PC-3 (cell line): ENCODE measurements around the gene TOMM40. TPM values are rescaled to one million over a fixed set of nuclear protein-coding genes. Genes with fewer than 3 reads are reported as not detected.

Source experiments
- ATAC-seq: fragments of 200-7000 bp; cut with Tn5 transposase; 2 replicates; pipeline ENCODE4 v1.9.1; 2020; ENCODE audit warnings: mild to moderate bottlenecking, moderate library complexity
- BruUV-seq: library from RNA; stranded (reverse); fragments of 400-500 nt; replicated peaks from 2 replicates; lab custom pipeline; 2021; lab: Mats Ljungman, UMichigan
- CTCF ChIA-PET: fragments of 300-600 bp; sonication (Branson Sonifier 250); formaldehyde crosslinking; loops from one replicate; lab custom pipeline; 2022; ENCODE audit warnings: antibody characterized with exemption; lab: Charles Lee
- POLR2A ChIA-PET: fragments of 300-600 bp; sonication (Branson Sonifier 250); formaldehyde crosslinking; loops from one replicate; lab custom pipeline; 2022; ENCODE audit warnings: antibody characterized with exemption; ENCODE audit not compliant: unreplicated experiment; lab: Charles Lee
- DNase-seq: peaks from one replicate; pipeline ENCODE4 v3.0.0-alpha.2; 2015
- H2AFZ ChIP-seq: fragments of 300-600 bp; sonication (generic); 2 replicates; pipeline ENCODE4 v1.6.0; 2016; ENCODE audit warnings: antibody characterized with exemption, low read length
- H3F3A ChIP-seq: fragments of 300-600 bp; sonication (generic); one replicate; pipeline ENCODE4 v1.6.0; 2017; ENCODE audit warnings: antibody characterized with exemption, low read length, control low read depth, mild to moderate bottlenecking; ENCODE audit not compliant: unreplicated experiment
- H3K27ac ChIP-seq: fragments of 300-600 bp; sonication (generic); 2 replicates; pipeline ENCODE4 v1.5.1; 2016; ENCODE audit warnings: mild to moderate bottlenecking, low read length
- H3K27me3 ChIP-seq: fragments of 300-600 bp; sonication (generic); 2 replicates; pipeline ENCODE4 v1.6.1; 2016; ENCODE audit warnings: low read length, mixed read lengths
- H3K36me3 ChIP-seq: fragments of 300-600 bp; sonication (generic); 2 replicates; pipeline ENCODE4 v1.6.1; 2016; ENCODE audit warnings: low read depth, mixed run types, low read length, mixed read lengths
- H3K4me1 ChIP-seq: fragments of 300-600 bp; sonication (generic); 2 replicates; pipeline ENCODE4 v1.5.1; 2016; ENCODE audit warnings: low read length; ENCODE audit not compliant: insufficient read depth
- H3K4me2 ChIP-seq: fragments of 300-600 bp; sonication (generic); 2 replicates; pipeline ENCODE4 v1.6.0; 2016; ENCODE audit warnings: low read length
- H3K4me3 ChIP-seq: fragments of 300-600 bp; sonication (generic); 2 replicates; pipeline ENCODE4 v1.5.1; 2016; ENCODE audit warnings: mild to moderate bottlenecking, low read length, mixed read lengths
- H3K79me2 ChIP-seq: fragments of 300-600 bp; sonication (generic); 2 replicates; pipeline ENCODE4 v1.6.1; 2017; ENCODE audit warnings: low read length, mixed read lengths
- H3K9ac ChIP-seq: fragments of 300-600 bp; sonication (generic); 2 replicates; pipeline ENCODE4 v1.6.0; 2016; ENCODE audit warnings: mild to moderate bottlenecking, low read length
- H3K9me2 ChIP-seq: fragments of 300-600 bp; sonication (generic); replicated peaks from 2 replicates; pipeline ENCODE4 v1.6.1; 2016; ENCODE audit warnings: mixed run types, low read length, mixed read lengths
- H3K9me3 ChIP-seq: fragments of 300-600 bp; sonication (generic); 2 replicates; pipeline ENCODE4 v1.6.1; 2016; ENCODE audit warnings: low read length, mixed read lengths
- H4K20me1 ChIP-seq: fragments of 300-600 bp; sonication (generic); 2 replicates; pipeline ENCODE4 v1.6.1; 2016; ENCODE audit warnings: low read length, mixed read lengths
- EZH2 ChIP-seq: fragments of 300-600 bp; sonication (generic); IDR thresholded peaks from one replicate; pipeline ENCODE4 v1.6.1; 2017; ENCODE audit warnings: antibody characterized with exemption, mild to moderate bottlenecking, low read length; ENCODE audit not compliant: unreplicated experiment
- EZH2phosphoT487 ChIP-seq: fragments of 300-600 bp; sonication (generic); IDR thresholded peaks from 2 replicates; pipeline ENCODE4 v1.6.1; 2018; ENCODE audit warnings: mild to moderate bottlenecking, antibody characterized with exemption, low read length, borderline replicate concordance
- intact Hi-C: fragments of 100-400 bp; cut with micrococcal nuclease; formaldehyde crosslinking; loops from 2 replicates; pipeline ENCODE4 v1.9.0; 2023
- total RNA-seq: library from RNA; depleted of rRNA; stranded (reverse); fragments of >200 nt; gene quantifications from 2 replicates; pipeline ENCODE4 v1.2.3, GENCODE V29; 2014
- TF ChIP-seq, protein P1 (sequence below): fragments of 300-600 bp; sonication (generic); conservative IDR thresholded peaks from 2 replicates; pipeline ENCODE4 v1.5.1; 2017; ENCODE audit warnings: antibody characterized with exemption, low read depth, mild to moderate bottlenecking, low read length

Gene TOMM40
- total RNA-seq, 1 experiment from 2014 or later, result 190 TPM

- ATAC-seq (no peak), DNase-seq (no peak)
- ChIA-PET POLR2A (no interaction called here), CTCF (no interaction called here)
- no peak overlapping the region for H3K27ac ChIP-seq
- H3K4me3 ChIP-seq, result no peak overlapping the region
- no peak overlapping the region for H3K9ac ChIP-seq
- no peaks in the 10 kb centered on the region for H3K79me2 ChIP-seq
- H3K27me3 ChIP-seq, result no peaks in the 10 kb centered on the region
- no peak overlapping the region for H2AFZ ChIP-seq
- no peaks in the 10 kb centered on the region for H3F3A ChIP-seq
- no peaks in the 10 kb centered on the region for H3K9me2 ChIP-seq
- intact Hi-C loops, result no loop called here
- no peaks in the 10 kb centered on the region for H4K20me1 ChIP-seq
- no peak overlapping the region for H3K4me2 ChIP-seq
- BruUV-seq, result no TSS peak
- TF ChIP-seq EZH2, result no peak
- TF ChIP-seq, protein P1, sequence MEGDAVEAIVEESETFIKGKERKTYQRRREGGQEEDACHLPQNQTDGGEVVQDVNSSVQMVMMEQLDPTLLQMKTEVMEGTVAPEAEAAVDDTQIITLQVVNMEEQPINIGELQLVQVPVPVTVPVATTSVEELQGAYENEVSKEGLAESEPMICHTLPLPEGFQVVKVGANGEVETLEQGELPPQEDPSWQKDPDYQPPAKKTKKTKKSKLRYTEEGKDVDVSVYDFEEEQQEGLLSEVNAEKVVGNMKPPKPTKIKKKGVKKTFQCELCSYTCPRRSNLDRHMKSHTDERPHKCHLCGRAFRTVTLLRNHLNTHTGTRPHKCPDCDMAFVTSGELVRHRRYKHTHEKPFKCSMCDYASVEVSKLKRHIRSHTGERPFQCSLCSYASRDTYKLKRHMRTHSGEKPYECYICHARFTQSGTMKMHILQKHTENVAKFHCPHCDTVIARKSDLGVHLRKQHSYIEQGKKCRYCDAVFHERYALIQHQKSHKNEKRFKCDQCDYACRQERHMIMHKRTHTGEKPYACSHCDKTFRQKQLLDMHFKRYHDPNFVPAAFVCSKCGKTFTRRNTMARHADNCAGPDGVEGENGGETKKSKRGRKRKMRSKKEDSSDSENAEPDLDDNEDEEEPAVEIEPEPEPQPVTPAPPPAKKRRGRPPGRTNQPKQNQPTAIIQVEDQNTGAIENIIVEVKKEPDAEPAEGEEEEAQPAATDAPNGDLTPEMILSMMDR, result no peak
- no peak for TF ChIP-seq EZH2phosphoT487
- H3K4me1 ChIP-seq, result no peaks in the 10 kb centered on the region
- no peaks in the 10 kb centered on the region for H3K9me3 ChIP-seq
- no peaks in the 10 kb centered on the region; the same call in 1 of the 2 replicates for H3K36me3 ChIP-seq
These were observed 7.1 kb upstream of the TOMM40 start for GRCh38 chr19:44883922-44884321.

DNA sequence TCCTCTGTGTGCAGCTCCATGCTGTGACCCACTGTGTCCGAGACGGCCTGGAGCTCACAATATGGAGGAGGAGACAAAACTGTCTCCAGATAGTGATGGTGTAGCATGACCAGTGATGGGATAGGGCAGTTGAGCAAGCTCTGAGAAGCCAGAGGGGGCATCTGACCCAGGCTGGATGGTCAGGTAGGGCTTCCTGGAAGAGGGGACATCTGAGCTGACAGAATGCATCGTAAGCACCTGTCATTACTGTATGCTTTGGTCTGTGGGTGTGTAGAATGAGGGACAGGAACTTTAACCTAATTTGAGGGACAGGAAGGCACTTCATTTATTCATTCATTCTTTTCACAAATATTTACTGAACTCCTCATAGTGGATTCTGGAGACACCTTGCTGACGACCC lies 6.5 kb upstream of the TOMM40 start:
- POLR2A ChIA-PET, result no interaction called here
- Histone ChIP-seq H3K36me3 (no peaks in the 10 kb centered on the region; the same call in 1 of the 2 replicates), H3K4me2 (no peak overlapping the region), H3K9me2 (no peaks in the 10 kb centered on the region), H3K4me1 (peaks cover under 1% of the 10 kb centered on the region; the same call in 1 of the 2 replicates), H3K9ac (no peak overlapping the region), H3K79me2 (no peaks in the 10 kb centered on the region), H3K27me3 (no peaks in the 10 kb centered on the region), H3K9me3 (no peaks in the 10 kb centered on the region), H3K27ac (no peak overlapping the region), H3K4me3 (no peak overlapping the region), H2AFZ (no peak overlapping the region), H3F3A (no peaks in the 10 kb centered on the region), H4K20me1 (no peaks in the 10 kb centered on the region)
- DNase-seq, result no peak
- CTCF ChIA-PET, result no interaction called here
- ATAC-seq, result no peak
- TF ChIP-seq EZH2phosphoT487, result no peak
- TF ChIP-seq, protein P1, result no peak
- no peak for TF ChIP-seq EZH2
- intact Hi-C loops, result no loop called here
- no TSS peak for BruUV-seq

DNA sequence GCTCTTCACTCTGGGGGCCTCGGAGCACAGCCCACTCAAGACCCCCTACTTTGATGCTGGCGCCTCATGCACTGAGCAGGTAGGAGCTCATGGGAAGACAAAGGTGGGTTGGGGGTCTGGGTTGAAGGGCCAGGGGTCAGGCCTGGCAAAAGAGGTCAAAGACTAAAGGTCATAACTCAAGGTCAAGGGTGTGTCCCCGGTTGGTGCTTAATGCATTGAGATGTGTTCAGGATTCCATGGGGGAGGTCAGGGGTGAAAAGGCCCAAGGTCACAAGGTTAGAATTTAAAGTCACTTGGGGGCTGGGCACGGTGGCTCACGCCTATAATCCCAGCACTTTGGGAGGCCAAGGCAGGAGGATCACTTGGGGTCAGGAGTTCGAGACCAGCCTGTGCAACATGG lies 4.9 kb upstream of the TOMM40 start:
- POLR2A ChIA-PET, result no interaction called here

More for the DNA sequence above, 4.9 kb upstream of the TOMM40 start:
- Histone ChIP-seq H3F3A (no peaks in the 10 kb centered on the region), H3K9me3 (no peaks in the 10 kb centered on the region), H3K4me1 (peaks cover 6% of the 10 kb centered on the region), H2AFZ (no peak overlapping the region), H3K36me3 (no peaks in the 10 kb centered on the region; the same call in 1 of the 2 replicates), H3K79me2 (peaks cover under 1% of the 10 kb centered on the region; the same call in 1 of the 2 replicates), H3K9me2 (no peaks in the 10 kb centered on the region), H3K27ac (no peak overlapping the region), H3K4me2 (no peak overlapping the region), H4K20me1 (no peaks in the 10 kb centered on the region), H3K4me3 (no peak overlapping the region), H3K27me3 (no peaks in the 10 kb centered on the region), H3K9ac (no peak overlapping the region)
- no peak for DNase-seq
- ATAC-seq, result no peak
- TF ChIP-seq EZH2 (no peak), EZH2phosphoT487 (no peak)
- TF ChIP-seq, protein P1, result no peak
- BruUV-seq, result no TSS peak
- intact Hi-C loops, result no loop called here
- CTCF ChIA-PET, result no interaction called here
